IPS DF 6.9 (cell line): ENCODE data around the gene SLC4A8.

Source experiments
- DNase-seq: peaks from one replicate; pipeline ENCODE4 v3.0.0-alpha.2; 2013; ENCODE audit warnings: low read depth, low spot score
- H3K27ac ChIP-seq: one replicate; pipeline ENCODE4 v1.5.1; 2013; ENCODE audit warnings: low read length, control low read depth
- H3K27me3 ChIP-seq: 2 replicates; pipeline ENCODE4 v1.6.1; 2013; ENCODE audit warnings: mild to moderate bottlenecking, low read length; ENCODE audit not compliant: control insufficient read depth, insufficient read depth
- H3K36me3 ChIP-seq: 2 replicates; pipeline ENCODE4 v1.6.1; 2013; ENCODE audit warnings: low read length; ENCODE audit not compliant: control insufficient read depth, insufficient read depth
- H3K4me1 ChIP-seq: 2 replicates; pipeline ENCODE4 v1.6.1; 2013; ENCODE audit warnings: low read length; ENCODE audit not compliant: control insufficient read depth, insufficient read depth
- H3K4me3 ChIP-seq: 2 replicates; pipeline ENCODE4 v1.5.1; 2013; ENCODE audit warnings: mild to moderate bottlenecking, low read length
- H3K9me3 ChIP-seq: 2 replicates; pipeline ENCODE4 v1.6.1; 2013; ENCODE audit warnings: low read length, inconsistent platforms; ENCODE audit not compliant: control insufficient read depth, insufficient read depth
- WGBS: extraction: QIAGEN DNeasy Blood & Tissue Kit; methylation state at CpG from one replicate; pipeline ENCODE4 v1.1.7; 2013; ENCODE audit warnings: mixed read lengths, missing lambda C conversion rate; ENCODE audit not compliant: insufficient read length, insufficient coverage; 5-methylcytosine and 5-hydroxymethylcytosine counted together

SLC4A8 gene

GRCh38 chr12:51395283-51396230 is 29.1 kb upstream of the SLC4A8 start:
- no CpG with 5 or more reads among the region's 8 CpGs for WGBS
- H3K9me3 ChIP-seq: no peaks in the 10 kb centered on the region
- DNase-seq: no peak
- 0 out of 2 replicates have a peak, but pooled peaks cover 3% of the 10 kb centered on the region for H3K36me3 ChIP-seq
- no peak overlapping the region for H3K4me3 ChIP-seq
- 0 out of 2 replicates have a peak, but pooled peaks cover 1% of the 10 kb centered on the region for H3K4me1 ChIP-seq
- H3K27me3 ChIP-seq: no peaks in the 10 kb centered on the region
- H3K27ac ChIP-seq: no peak overlapping the region

DNA sequence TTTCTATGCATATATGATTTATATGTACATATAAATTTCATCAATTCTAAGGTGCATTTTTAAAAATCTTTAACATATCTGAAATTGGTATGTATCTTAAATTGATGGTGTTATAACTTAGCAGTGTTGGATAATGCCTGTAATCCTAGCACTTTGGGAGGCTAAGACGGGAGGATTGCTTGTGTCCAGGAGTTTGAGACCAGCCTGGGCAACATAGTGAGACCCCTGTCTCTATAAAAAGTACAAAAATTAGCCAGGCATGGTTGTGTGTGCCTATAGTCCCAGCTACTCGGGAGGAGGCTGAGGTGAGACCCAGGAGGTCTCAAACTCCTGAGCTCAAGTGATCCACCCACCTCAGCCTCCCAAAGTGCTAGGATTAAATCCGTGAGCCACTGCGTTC is 27.0 kb upstream of the SLC4A8 start:
- Histone ChIP-seq H3K9me3 (no peaks in the 10 kb centered on the region), H3K4me3 (no peak overlapping the region), H3K27ac (no peak overlapping the region), H3K4me1 (no peaks in the 10 kb centered on the region), H3K27me3 (no peaks in the 10 kb centered on the region), H3K36me3 (0 out of 2 replicates have a peak, but pooled peaks cover 3% of the 10 kb centered on the region)
- DNase-seq: no peak
- WGBS: no CpG with 5 or more reads among the region's 4 CpGs

DNA sequence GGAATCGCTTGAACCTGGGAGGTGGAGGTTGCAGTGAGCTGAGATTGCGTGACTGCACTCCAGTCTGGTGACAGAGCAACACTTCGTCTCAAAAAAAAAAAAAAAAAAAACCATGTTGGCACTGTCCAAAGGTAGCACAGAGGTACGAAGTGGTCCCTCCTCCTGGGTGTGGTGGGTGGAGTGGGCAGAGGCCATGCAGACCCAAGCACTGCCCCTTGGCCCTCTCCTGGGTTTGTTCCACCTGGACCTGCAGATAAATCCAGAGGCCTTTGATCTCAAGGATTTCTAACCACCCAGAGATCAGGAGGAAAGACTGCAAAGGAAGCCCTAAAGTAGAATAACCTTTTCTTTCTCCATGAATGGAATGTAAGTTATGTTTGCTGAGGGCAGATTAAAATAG is 24.7 kb upstream of the SLC4A8 start:
- Histone ChIP-seq H3K27ac (no peak overlapping the region), H3K36me3 (no peaks in the 10 kb centered on the region), H3K9me3 (no peaks in the 10 kb centered on the region), H3K4me3 (no peak overlapping the region), H3K27me3 (no peaks in the 10 kb centered on the region), H3K4me1 (no peaks in the 10 kb centered on the region)
- DNase-seq: no peak
- WGBS: no CpG with 5 or more reads among the region's 4 CpGs

DNA sequence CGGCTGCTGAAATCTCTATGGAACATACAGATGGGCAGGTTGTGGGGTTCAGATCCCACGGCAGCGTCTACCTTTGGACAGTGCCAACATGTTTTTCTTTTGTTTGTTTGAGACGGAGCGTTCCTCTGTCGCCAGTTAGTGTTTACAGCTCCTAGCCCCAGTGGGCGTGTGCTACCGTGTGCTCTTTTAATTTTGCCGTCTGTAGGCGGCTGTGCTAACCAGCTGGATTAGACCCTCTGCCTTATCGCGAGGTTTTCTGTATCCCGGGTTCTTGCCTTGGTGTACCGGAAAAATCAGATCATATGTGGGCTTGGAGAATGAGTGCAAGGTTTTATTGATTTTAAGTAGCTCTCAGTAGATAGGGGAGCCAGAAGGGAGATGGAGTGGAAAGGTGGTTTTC is 23.6 kb upstream of the SLC4A8 start:
- H3K4me3 ChIP-seq: no peak overlapping the region
- H3K4me1 ChIP-seq: no peaks in the 10 kb centered on the region
- no peak for DNase-seq
- no peaks in the 10 kb centered on the region for H3K9me3 ChIP-seq
- WGBS: no CpG with 5 or more reads among the region's 14 CpGs
- H3K27me3 ChIP-seq: no peaks in the 10 kb centered on the region
- no peak overlapping the region for H3K27ac ChIP-seq
- no peaks in the 10 kb centered on the region for H3K36me3 ChIP-seq

- DNase-seq: no peak
- Histone ChIP-seq H3K27me3 (no peaks in the 10 kb centered on the region), H3K4me3 (no peak overlapping the region), H3K27ac (no peak overlapping the region), H3K9me3 (no peaks in the 10 kb centered on the region), H3K4me1 (no peaks in the 10 kb centered on the region), H3K36me3 (no peaks in the 10 kb centered on the region)
- no CpG with 5 or more reads among the region's 13 CpGs for WGBS
Measured at GRCh38 chr12:51401486-51401885, 23.1 kb upstream of the SLC4A8 start.

- Histone ChIP-seq H3K27ac (no peak overlapping the region), H3K9me3 (no peaks in the 10 kb centered on the region), H3K4me3 (no peak overlapping the region), H3K36me3 (no peaks in the 10 kb centered on the region), H3K27me3 (no peaks in the 10 kb centered on the region), H3K4me1 (no peaks in the 10 kb centered on the region)
- WGBS: no CpG with 5 or more reads among the region's 1 CpG
- DNase-seq: no peak
Measured at GRCh38 chr12:51401900-51402299, 22.7 kb upstream of the SLC4A8 start.

- Histone ChIP-seq H3K4me3 (no peak overlapping the region), H3K27me3 (no peaks in the 10 kb centered on the region), H3K4me1 (no peaks in the 10 kb centered on the region), H3K9me3 (no peaks in the 10 kb centered on the region), H3K36me3 (no peaks in the 10 kb centered on the region), H3K27ac (no peak overlapping the region)
- DNase-seq: no peak
- no CpG with 5 or more reads among the region's 6 CpGs for WGBS
Measured at GRCh38 chr12:51403159-51403558, 21.5 kb upstream of the SLC4A8 start.

DNA sequence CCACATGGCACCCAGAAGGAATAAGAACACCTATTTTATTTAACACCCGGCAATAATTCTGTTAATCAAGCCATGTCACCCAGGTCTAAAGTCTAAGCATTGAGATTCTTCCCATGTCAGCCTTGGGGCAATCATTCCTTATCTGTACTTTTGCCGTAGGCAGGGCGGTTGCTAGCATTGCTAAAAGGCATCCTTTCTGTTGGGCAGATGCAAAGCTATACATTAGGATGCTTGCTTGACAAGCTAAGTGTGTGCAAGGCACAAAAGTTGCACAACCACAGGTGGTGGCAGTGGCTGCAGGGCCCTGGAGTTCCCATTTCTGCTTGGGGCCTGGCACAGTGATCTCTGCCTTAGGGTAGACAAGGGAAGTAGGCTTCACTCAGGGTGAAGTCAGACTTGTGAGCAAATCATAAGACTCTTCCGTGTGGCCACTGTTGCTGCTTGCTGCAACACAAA is 20.9 kb upstream of the SLC4A8 start:
- no CpG with 5 or more reads among the region's 4 CpGs for WGBS
- Histone ChIP-seq H3K9me3 (no peaks in the 10 kb centered on the region), H3K4me1 (no peaks in the 10 kb centered on the region), H3K27ac (no peak overlapping the region), H3K4me3 (no peak overlapping the region), H3K36me3 (no peaks in the 10 kb centered on the region), H3K27me3 (no peaks in the 10 kb centered on the region)
- no peak for DNase-seq

- H3K36me3 ChIP-seq: no peaks in the 10 kb centered on the region
- no peak overlapping the region for H3K27ac ChIP-seq
- H3K4me3 ChIP-seq: no peak overlapping the region
- H3K27me3 ChIP-seq: no peaks in the 10 kb centered on the region
- H3K9me3 ChIP-seq: no peaks in the 10 kb centered on the region
- DNase-seq: no peak
- no CpG with 5 or more reads among the region's 3 CpGs for WGBS
- no peaks in the 10 kb centered on the region for H3K4me1 ChIP-seq
Measured at GRCh38 chr12:51404627-51405026, 20.0 kb upstream of the SLC4A8 start.

GRCh38 chr12:51405801-51406207 is 18.8 kb upstream of the SLC4A8 start:
- WGBS: no CpG with 5 or more reads among the region's 3 CpGs
- no peak overlapping the region for H3K4me3 ChIP-seq
- H3K36me3 ChIP-seq: no peaks in the 10 kb centered on the region
- no peaks in the 10 kb centered on the region for H3K9me3 ChIP-seq
- no peaks in the 10 kb centered on the region for H3K27me3 ChIP-seq
- no peaks in the 10 kb centered on the region for H3K4me1 ChIP-seq
- no peak overlapping the region for H3K27ac ChIP-seq
- no peak for DNase-seq

DNA sequence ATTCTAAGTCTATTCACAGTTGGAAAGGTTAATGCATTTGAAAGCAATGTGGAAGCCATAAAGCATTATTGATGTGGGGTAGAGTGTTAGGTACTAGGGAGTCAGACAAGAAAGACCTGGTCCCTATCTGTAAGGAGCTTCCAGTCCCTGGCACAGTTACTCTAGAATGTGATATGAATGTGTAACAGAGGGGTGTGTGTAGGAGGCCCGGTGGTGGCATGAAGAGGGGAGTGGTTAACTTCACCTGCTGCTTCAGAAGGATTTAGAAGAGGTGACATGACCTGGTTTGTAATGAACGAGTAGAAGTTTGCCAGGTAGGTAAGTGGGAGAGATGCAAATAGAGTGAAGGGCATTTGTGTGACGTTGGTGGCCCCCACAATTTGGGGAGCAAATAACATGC is 18.3 kb upstream of the SLC4A8 start:
- no peaks in the 10 kb centered on the region for H3K4me1 ChIP-seq
- no peaks in the 10 kb centered on the region for H3K36me3 ChIP-seq
- H3K9me3 ChIP-seq: no peaks in the 10 kb centered on the region
- H3K27ac ChIP-seq: no peak overlapping the region
- WGBS: no CpG with 5 or more reads among the region's 3 CpGs
- no peaks in the 10 kb centered on the region for H3K27me3 ChIP-seq
- no peak overlapping the region for H3K4me3 ChIP-seq
- DNase-seq: no peak
